ENCODE results near the gene USH2A.

Gene USH2A

DNA sequence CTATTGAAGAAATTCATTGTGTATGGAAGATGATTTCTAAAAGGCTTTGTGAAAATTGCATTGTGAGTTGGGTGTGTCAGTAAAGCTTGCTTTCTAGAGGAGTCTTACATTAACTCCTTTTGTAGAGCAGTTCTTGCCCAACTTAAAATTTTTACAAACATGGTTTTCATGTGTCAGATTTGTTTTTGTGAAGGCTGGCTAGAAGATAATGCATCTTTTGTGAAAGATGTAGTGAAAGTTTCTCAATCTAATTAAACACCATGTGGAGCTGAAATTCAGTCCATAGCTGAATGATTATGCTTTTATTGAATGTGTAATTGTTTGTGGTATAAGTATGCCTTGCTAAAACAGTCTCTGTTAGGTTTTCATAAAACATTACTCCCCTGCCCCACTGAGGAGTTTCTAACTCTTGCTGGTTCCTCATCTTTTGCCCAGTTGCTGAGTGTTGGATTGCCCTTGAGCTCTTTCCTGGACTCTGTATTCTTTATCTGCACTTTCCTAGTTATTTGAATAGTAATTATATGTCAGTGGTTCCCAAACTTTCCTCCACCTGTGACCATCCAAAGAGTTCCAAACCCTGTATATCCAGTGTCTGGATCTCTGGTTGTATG is 818.1 kb downstream of the USH2A start:
- no peak for DNase-seq (ENCODE audit: low read depth in 1 of 2, low spot score in 1 of 2)

DNA sequence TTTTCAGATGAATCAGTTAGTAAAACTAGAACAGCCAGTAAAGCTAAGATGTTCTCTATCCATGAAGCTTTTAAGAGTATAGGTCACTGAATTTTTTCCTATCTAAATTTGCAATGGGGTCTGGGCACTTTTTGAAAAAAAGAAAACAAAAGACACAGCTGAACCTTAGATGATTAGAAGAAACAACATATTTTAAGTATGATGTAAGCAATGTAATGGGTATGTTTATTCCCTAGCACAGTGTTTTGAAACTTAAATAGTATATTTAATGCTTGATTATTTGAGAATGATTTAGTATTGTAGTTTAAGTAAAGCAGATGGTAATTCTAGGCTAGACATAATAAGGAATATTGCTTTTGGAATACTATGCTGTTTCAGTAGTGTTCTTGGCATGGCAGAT is 819.9 kb downstream of the USH2A start:
- no peak for DNase-seq (ENCODE audit: low read depth in 1 of 2, low spot score in 1 of 2)

DNA sequence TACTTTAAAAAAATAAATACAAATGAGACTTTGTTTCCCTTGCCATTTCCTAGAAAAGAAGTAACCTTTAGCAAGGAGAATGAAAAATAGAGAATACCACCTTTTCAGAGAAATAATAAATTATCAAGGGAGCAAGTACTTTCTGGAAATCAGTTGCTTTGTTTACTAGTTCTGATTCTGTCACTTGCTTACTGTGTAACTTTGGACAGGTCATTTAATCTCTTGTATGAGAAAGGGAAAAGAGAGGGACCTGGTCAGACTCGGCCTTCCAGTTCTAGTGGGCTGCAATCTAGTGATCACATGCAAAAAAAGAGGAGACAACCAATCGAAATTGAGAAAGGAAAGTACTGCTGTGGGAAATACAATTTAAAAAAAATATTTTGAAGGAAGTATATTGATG is 822.0 kb downstream of the USH2A start:
- no peak for DNase-seq (ENCODE audit: low read depth in 1 of 2, low spot score in 1 of 2)

GRCh38 chr1:215600867-215601266 is 822.4 kb downstream of the USH2A start:
- DNase-seq (ENCODE audit: low read depth in 1 of 2, low spot score in 1 of 2), result no peak

GRCh38 chr1:215600258-215600792 is 822.9 kb downstream of the USH2A start:
- no peak for DNase-seq (ENCODE audit: low read depth in 1 of 2, low spot score in 1 of 2)

GRCh38 chr1:215599418-215600074 is 823.7 kb downstream of the USH2A start:
- no peak for DNase-seq (ENCODE audit: low read depth in 1 of 2, low spot score in 1 of 2)

DNA sequence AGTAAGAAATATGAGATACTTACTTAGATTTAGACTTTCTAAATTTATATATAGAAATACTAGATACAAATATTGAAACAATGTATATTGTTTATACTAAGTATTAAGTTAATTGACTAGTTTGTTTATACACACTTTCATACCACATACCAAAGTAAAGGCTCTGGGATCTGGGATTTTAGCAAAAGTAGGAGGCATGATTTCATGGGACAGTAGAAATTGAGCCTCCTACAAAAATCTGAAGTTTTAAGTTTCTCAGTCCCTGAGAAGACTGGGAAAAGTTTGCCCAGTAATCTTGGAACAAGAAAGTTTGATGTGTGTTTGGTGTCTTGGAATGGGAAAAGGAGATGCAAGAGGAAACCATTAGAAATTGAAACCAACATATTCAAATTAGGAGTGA is 825.3 kb downstream of the USH2A start:
- no peak for DNase-seq (ENCODE audit: low read depth in 1 of 2, low spot score in 1 of 2)

- no peak for DNase-seq (ENCODE audit: low read depth in 1 of 2, low spot score in 1 of 2)
These were observed 828.0 kb downstream of the USH2A start for GRCh38 chr1:215595231-215595630.

DNA sequence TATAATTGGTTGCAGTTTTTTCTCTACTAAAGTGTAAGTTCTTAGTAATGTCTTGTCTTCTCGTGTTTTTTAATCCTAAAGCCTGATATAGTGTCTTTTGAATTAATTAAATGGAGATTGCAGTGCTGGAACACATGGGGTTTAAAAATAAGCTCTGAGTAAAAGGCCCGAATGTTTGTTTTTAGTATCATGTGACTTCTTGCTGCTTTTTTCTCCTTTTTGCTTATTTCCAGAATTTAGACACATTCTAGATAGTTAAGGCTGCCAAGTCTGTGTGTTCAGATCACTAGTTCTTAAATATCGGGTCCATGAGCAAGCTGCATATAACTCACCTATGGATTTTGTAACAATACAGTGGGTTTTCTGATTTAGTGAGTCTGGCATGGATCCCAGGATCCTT is 828.6 kb downstream of the USH2A start:
- no peak for DNase-seq (ENCODE audit: low read depth in 1 of 2, low spot score in 1 of 2)

DNA sequence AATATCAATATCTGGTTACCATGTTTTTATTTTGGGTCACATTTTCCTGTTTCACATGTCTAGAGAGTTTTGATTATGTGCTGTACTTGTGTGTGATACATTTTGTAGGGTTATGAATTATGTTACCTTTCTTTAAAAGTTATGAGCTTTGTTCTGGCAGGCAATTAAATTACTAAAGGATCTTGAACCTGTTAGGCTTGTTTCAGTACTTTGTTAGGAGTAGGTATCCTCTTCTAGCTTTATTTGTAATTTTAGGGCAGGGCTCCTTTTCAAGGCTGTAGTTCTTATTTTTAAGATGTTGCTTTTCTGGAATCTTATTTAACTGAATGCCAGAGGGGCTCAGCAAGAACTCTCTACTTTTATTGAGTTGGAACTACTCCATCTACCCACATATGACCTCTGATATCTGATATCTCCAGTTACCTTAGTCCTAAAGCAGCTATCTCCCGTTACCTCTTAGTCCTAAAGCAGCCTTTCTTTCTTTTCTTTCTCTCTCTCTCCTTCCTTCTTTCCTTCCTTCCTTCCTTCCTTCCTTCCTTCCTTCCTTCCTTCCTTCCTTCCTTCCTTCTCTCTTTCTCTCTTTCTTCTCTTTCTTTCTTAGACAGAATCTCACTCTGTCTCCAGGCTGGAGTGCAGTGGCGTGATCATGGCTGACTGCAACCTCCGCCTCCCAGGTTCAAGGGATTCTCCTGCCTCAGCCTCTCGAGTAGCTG is 832.3 kb downstream of the USH2A start:
- no peak for DNase-seq (ENCODE audit: low read depth in 1 of 2, low spot score in 1 of 2)

GRCh38 chr1:215589650-215590435 is 833.4 kb downstream of the USH2A start:
- DNase-seq (ENCODE audit: low read depth in 1 of 2, low spot score in 1 of 2), result no peak

DNA sequence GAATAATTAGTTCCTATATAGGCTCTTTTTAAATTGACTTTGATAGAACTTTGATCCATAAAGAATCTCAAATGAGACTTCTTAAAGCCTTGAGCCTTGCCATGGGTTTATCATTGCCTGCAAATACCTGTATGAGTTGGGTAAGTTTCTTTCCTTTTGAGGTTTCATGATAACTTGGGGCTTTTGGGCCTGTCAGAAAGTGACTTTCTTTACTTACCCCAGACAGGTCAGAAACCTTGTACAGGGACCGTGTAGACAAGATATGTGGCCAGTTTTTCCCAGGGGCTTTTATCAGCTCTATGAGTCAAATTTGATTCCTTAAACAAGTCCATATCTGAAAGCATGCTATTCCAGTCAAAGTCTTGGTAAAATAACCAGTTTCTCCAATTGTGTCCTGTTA is 838.9 kb downstream of the USH2A start:
- DNase-seq (ENCODE audit: low read depth in 1 of 2, low spot score in 1 of 2), result no peak

- DNase-seq (ENCODE audit: low read depth in 1 of 2, low spot score in 1 of 2), result no peak
These were observed 840.0 kb downstream of the USH2A start for GRCh38 chr1:215583185-215583749.

- no peak for DNase-seq (ENCODE audit: low read depth in 1 of 2, low spot score in 1 of 2)
These were observed 841.4 kb downstream of the USH2A start for GRCh38 chr1:215581896-215582295.

Data from stimulated activated CD4-positive, alpha-beta T cell treated with anti-CD3 and anti-CD28 coated beads, Interleukin-15, amount 100 ng/mL, for 1 hour (primary cell).